ENCODE data around the gene IMPA2. TPM values are rescaled to one million over a fixed set of nuclear protein-coding genes. Genes with fewer than 3 reads are reported as not detected.

The IMPA2 gene
- total and polyA plus RNA-seq, 10 of the 15 experiments (the other 5 are each of a cell fraction or from before 2014, with no cell fraction given), result 0.24 to 21.0 (median 11.4) TPM

GRCh38 chr18:11983592-11983991 is 2.3 kb downstream of the IMPA2 start:
- ChIA-PET SMC1A (ENCODE audit: uncharacterized antibody, unreplicated experiment) (no interaction called here), CTCF (interaction anchor here (1.2 to 3.0 kb wide), 2 partner anchors 46 to 258 kb away, joined by 3 to 11 read pairs; no protein-coding TSS in a partner anchor), POLR2A (no interaction called here), RAD21 (ENCODE audit: unreplicated experiment) (no interaction called here)
- no peaks in the 10 kb centered on the region for H3K27me3 ChIP-seq (replicated peaks in 1 of 2; ENCODE audit: control insufficient read depth in 2 of 2, insufficient read depth in 2 of 2, low read length in 1 of 2)
- ATAC-seq (no peak), DNase-seq (ENCODE audit: low read depth, low spot score) (no peak), FAIRE-seq (no peak)
- no peak overlapping the region for H3K9ac ChIP-seq (ENCODE audit: control insufficient read depth, insufficient read depth, low read length)
- 0 out of 2 replicates have a peak overlapping the region, but pooled peaks have one; percentile 97 for H3K4me2 ChIP-seq (ENCODE audit: control insufficient read depth, insufficient read depth)
- no peaks in the 10 kb centered on the region for H4K20me1 ChIP-seq (ENCODE audit: control insufficient read depth, insufficient read depth)
- no peaks in the 10 kb centered on the region for H3K9me3 ChIP-seq (replicated peaks; ENCODE audit: control insufficient read depth, insufficient read depth, low read length)
- H3K79me2 ChIP-seq (ENCODE audit: control insufficient read depth, insufficient read depth, low read length), result no peaks in the 10 kb centered on the region; the same call in 1 of the 2 replicates
- in situ Hi-C loops (cut with MboI) (no loop called here), intact Hi-C loops (cut with micrococcal nuclease; ENCODE audit: unreplicated experiment) (no loop called here)
- peak overlapping the region; percentile 10; the same call in 1 of the 2 replicates for H3K4me3 ChIP-seq
- BruUV-seq (replicated peaks), result no TSS peak
- no peak overlapping the region for H2AFZ ChIP-seq (ENCODE audit: control insufficient read depth, low read depth, low read length)
- no peak overlapping the region for H3K27ac ChIP-seq (ENCODE audit: control insufficient read depth, insufficient read depth)
- TF ChIP-seq MXI1 (IDR thresholded peaks at IDR 0.05; ENCODE audit: low read depth, low read length) (no peak), SREBF2 (IDR thresholded peaks at IDR 0.05; ENCODE audit: low read length) (no peak), LARP7 (IDR thresholded peaks at IDR 0.05) (no peak), MYC (IDR thresholded peaks at IDR 0.05; ENCODE audit: insufficient read depth, insufficient read length, insufficient replicate concordance, low read length, severe bottlenecking) (no peak), ETV6 (conservative IDR thresholded peaks at IDR 0.05 in 1 of 2, IDR thresholded peaks at IDR 0.05 in 1 of 2; ENCODE audit: borderline replicate concordance in 1 of 2, low read depth in 1 of 2) (no peak), MTA2 (IDR thresholded peaks at IDR 0.05; ENCODE audit: low read depth) (no peak), TCF7 (IDR thresholded peaks at IDR 0.05; ENCODE audit: borderline replicate concordance) (no peak), ZBTB33 (IDR thresholded peaks at IDR 0.05) (no peak), USF2 (IDR thresholded peaks at IDR 0.05; ENCODE audit: borderline replicate concordance, low read depth, low read length) (no peak), CHD2 (IDR thresholded peaks at IDR 0.05; ENCODE audit: borderline replicate concordance, low read depth, low read length) (no peak), IKZF1 (conservative IDR thresholded peaks at IDR 0.05) (no peak), NFIC (IDR thresholded peaks at IDR 0.05; ENCODE audit: low read depth, low read length) (no peak), POLR2A (IDR thresholded peaks at IDR 0.05; ENCODE audit: low read depth, low read length) (no peak)
- H3K4me1 ChIP-seq (ENCODE audit: control insufficient read depth, insufficient read depth, low read length), result peaks cover 3% of the 10 kb centered on the region; the same call in 1 of the 2 replicates
- WGBS (ENCODE audit: insufficient coverage, insufficient replicate concordance, low lambda C conversion rate, missing lambda C conversion rate), result 84% methylated on average over 12 of the region's 12 CpGs
- no peaks in the 10 kb centered on the region for H3K36me3 ChIP-seq (ENCODE audit: control insufficient read depth in 2 of 2, insufficient read depth in 2 of 2, low read length in 1 of 2)

Data from GM12878 (cell line).